ENCODE data around the gene MGMT.

MGMT gene

DNA sequence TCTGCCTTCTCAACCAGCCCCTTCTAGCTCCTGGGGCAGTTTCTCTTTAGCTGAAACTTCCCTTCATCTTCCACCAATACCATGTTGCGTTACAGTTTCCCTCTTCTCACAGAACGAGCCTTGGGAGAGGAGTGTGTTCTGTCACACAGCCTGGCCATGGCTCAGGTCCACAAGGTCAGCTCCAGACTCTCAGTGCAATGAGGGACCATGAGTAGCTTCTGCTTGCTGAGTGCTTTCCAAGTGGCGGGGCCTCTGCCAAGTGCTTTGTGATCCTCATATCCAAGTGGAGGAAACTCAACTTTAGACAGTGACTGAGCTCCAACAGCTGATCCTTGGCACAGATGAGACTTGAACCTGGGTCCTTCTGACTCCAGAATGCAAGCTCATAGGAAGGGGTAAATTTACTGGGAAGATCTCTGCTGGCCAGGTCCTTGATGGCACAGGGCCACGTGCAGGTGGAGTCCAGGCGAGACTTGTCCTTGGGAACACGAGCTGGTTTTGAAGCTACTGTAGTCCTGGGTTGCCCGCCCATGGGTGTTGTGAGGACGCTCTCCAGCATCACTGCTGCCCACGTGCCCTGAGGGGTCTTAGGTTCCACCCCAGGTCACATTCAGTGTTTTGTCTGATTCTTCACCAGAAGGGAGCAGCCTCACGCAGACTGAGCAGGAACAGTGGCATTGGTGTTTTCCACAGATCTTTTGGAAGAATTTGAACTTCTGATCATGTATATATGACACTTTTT is 259.0 kb downstream of the MGMT start:
- TF ChIP-seq, protein P1, sequence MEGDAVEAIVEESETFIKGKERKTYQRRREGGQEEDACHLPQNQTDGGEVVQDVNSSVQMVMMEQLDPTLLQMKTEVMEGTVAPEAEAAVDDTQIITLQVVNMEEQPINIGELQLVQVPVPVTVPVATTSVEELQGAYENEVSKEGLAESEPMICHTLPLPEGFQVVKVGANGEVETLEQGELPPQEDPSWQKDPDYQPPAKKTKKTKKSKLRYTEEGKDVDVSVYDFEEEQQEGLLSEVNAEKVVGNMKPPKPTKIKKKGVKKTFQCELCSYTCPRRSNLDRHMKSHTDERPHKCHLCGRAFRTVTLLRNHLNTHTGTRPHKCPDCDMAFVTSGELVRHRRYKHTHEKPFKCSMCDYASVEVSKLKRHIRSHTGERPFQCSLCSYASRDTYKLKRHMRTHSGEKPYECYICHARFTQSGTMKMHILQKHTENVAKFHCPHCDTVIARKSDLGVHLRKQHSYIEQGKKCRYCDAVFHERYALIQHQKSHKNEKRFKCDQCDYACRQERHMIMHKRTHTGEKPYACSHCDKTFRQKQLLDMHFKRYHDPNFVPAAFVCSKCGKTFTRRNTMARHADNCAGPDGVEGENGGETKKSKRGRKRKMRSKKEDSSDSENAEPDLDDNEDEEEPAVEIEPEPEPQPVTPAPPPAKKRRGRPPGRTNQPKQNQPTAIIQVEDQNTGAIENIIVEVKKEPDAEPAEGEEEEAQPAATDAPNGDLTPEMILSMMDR (conservative IDR thresholded peaks at IDR 0.05; ENCODE audit: low read depth): no peak
- no peak overlapping the region for H3K27ac ChIP-seq
- DNase-seq (ENCODE audit: low spot score): no peak
- ChIA-PET CTCF (no interaction called here), POLR2A (ENCODE audit: low non-redundant PET) (no interaction called here)

DNA sequence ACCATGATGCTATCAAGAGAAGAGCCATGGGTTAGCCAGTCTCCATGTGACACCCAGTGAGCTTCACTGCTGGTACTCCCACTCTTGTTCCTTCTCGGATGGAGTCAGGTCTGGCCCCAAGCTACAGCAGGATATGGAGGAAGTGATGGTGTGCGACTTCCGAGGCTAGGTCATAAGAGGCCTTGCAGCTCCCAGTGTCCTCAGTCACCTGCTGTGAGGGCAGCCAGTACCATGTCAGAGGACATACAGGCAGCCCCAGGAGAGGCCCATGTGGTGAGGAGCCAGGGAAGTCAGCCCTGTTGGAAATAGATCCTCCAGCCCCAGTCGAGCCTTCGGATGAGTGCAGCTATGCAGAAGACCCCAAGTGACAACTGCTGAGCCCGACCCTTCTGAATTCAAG is 260.0 kb downstream of the MGMT start:
- POLR2A ChIA-PET (ENCODE audit: low non-redundant PET): no interaction called here

DNA sequence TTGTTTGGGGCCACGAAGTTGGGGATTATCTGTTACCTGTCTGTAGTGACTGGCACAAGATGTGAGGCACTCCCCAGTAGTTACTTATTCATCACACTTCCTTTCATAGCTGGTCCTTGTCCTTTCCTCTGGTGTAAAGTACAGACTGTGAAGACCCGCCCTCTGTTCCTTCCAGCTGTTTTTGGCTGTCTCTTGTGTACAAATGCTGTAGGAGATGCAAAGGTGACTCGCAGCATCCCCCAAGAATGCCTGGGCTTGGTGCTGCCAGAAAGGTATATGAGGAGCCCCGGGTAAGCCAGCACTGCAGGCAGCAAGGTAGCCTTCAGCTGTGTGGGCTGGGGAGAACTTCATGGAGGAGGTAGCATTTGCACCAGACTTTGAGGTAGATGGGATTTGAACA is 260.5 kb downstream of the MGMT start:
- TF ChIP-seq, protein P1 (conservative IDR thresholded peaks at IDR 0.05; ENCODE audit: low read depth): no peak
- ChIA-PET POLR2A (ENCODE audit: low non-redundant PET) (no interaction called here), CTCF (no interaction called here)
- no peak for DNase-seq (ENCODE audit: low spot score)
- H3K27ac ChIP-seq: no peak overlapping the region

More for the DNA sequence above, 260.0 kb downstream of the MGMT start:
- H3K27ac ChIP-seq: no peak overlapping the region
- TF ChIP-seq, protein P1 (conservative IDR thresholded peaks at IDR 0.05; ENCODE audit: low read depth): no peak
- CTCF ChIA-PET: no interaction called here
- no peak for DNase-seq (ENCODE audit: low spot score)

DNA sequence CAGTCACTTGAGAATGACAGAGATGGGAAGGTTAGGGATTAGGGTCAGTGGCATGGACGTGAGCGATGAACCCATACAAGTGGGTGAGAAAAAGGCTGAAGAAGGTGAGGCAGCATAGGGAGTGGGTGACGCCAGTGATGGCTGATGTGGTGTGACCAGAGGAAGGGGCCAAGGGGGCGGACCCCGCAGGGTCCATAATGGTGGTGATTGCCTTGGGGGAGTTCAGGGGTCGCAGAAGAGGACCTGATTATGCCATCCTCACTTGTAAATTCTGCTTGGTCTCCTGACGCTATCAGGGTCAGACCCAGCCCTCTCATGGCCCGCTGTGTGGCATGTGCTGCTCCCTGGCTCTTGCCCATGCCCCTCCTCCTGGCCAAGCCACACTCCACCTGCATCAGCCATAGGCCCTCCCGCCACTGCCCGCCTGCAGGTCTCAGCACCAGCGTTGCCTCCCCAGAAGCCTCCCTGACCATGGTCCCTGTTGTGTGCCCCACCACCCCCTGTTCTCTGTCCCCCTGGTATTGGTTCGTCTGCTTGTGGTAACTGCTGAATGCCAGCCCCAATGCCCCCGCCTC is 261.3 kb downstream of the MGMT start:
- ChIA-PET POLR2A (ENCODE audit: low non-redundant PET) (no interaction called here), CTCF (no interaction called here)

DNA sequence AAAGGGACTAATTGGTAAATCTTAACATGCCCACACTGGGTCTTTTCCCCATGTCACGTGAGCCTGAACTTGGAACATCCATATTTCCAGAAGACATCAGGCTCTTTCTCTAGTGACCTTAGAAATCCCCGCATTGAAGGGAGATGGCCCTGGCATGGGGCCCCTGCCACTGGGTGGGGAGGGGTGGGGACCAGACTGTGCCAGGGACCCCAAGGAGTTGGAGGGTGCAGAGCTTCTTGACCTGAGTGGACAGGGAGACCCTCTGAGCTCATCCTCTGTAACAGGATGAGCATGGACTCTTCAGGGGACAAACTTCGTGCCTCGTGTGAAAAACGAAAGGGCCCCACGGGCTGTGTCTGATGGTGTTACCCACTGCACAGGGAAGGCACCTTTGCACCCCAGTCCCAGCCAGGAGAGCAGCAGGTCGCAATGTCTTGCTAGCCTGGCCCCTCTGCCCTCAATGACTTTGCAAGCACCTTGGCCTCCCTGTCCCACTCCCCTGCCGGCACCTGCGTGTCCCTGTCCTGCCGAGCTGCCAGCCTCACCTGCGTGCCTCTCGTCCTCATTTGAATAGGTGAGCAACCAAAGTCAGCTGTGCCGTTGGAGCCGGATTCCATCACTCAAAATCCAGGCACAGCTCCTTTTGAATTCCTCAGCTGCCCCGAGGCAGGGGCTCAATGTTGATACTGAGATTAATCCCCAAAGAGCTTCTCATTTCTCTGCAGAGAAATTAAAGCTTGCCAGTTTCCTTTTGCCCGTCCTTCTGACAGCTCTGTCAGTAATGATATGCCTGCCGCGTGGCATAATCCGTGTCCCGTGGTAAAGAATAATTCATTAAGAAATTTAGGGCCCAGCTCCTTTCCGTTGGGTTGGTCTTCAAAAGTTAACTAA is 262.1 kb downstream of the MGMT start:
- H3K27ac ChIP-seq: no peak overlapping the region
- DNase-seq (ENCODE audit: low spot score): no peak
- POLR2A ChIA-PET (ENCODE audit: low non-redundant PET): no interaction called here
- TF ChIP-seq, protein P1 (conservative IDR thresholded peaks at IDR 0.05; ENCODE audit: low read depth): no peak
- CTCF ChIA-PET: no interaction called here

More for the DNA sequence above, 261.3 kb downstream of the MGMT start:
- H3K27ac ChIP-seq: no peak overlapping the region
- TF ChIP-seq, protein P1 (conservative IDR thresholded peaks at IDR 0.05; ENCODE audit: low read depth): no peak
- DNase-seq (ENCODE audit: low spot score): no peak

DNA sequence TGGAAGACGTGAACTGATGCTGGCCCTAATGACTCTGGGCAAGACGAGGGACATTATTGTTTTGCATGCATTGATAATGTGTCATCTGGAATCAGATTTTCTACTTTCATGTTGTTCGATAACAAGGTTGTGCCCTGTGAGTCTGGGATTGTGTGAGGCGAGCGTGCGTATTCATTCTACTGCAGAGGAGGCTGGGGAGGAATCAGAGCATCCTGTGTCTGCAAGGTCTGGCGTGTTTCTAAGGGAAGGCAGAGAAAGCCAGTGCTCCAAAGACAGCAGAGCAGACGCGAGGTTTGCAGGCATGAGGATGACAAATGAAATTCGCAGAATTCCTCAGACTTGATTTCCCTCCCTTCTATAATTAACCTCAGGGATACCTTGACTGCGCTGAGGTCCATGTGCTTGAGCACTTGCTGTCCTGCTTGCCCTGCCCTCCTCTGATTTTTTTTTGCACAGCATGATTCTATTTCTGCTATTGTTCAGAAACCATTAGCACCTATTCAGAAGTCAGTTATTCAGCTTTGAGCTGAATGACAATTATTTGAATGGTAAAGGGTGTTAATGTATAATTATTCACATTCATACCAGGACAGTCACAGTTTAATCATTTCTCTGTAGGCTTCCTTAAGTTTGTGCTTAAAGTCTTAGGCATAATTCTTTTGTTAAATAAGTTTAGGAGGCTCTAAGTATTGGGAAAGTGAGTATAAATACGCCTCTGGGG is 263.4 kb downstream of the MGMT start:
- ChIA-PET POLR2A (ENCODE audit: low non-redundant PET) (no interaction called here), CTCF (no interaction called here)
- DNase-seq (ENCODE audit: low spot score): no peak
- TF ChIP-seq, protein P1 (conservative IDR thresholded peaks at IDR 0.05; ENCODE audit: low read depth): no peak
- no peak overlapping the region for H3K27ac ChIP-seq
